Adrenal gland (tissue), 12 donors: ENCODE measurements around the gene NLGN3. TPM values are rescaled to one million over a fixed set of nuclear protein-coding genes. Genes with fewer than 3 reads are reported as not detected.

ENCODE experiments used
- DNase-seq, 7 donors: peaks; one replicate each; pipeline ENCODE4 v3.0.0-alpha.2; 2019 to 2020
- H3K27ac ChIP-seq, 5 donors: fragments of 200-600 bp; sonication (generic) in 4 of 5; 1 replicate in 3 of 5; 2 replicates in 2 of 5; pipeline versions ENCODE4 v1.5.1 to v1.8.0; 2016 to 2020; ENCODE audit warnings: mild to moderate bottlenecking in 1 of 5
- H3K27me3 ChIP-seq: fragments of 200-600 bp; 2 replicates; pipeline ENCODE4 v1.8.0; 2021
- H3K36me3 ChIP-seq, 2 donors: fragments of 200-600 bp; replicated peaks in 1 of 2; 1 replicate in 1 of 2; 2 replicates in 1 of 2; pipeline versions ENCODE4 v1.5.1 to v1.8.0; 2018 to 2022
- H3K4me1 ChIP-seq, 2 donors: fragments of 200-600 bp; replicated peaks in 1 of 2; 1 replicate in 1 of 2; 2 replicates in 1 of 2; pipeline versions ENCODE4 v1.5.1 to v1.8.0; 2018 to 2021
- H3K4me3 ChIP-seq, 4 donors: fragments of 200-600 bp; sonication (generic) in 3 of 4; one replicate each; pipeline ENCODE4 v1.5.1; 2016 to 2018
- H3K9me3 ChIP-seq, 3 donors: fragments of 200-600 bp; sonication (generic) in 1 of 3; replicated peaks in 1 of 3; 1 replicate in 2 of 3; 2 replicates in 1 of 3; pipeline versions ENCODE4 v1.5.1 to v1.8.0; 2016 to 2021
- POLR2A ChIP-seq, 2 donors: fragments of 450-650 bp; IDR thresholded peaks; one replicate each; pipeline ENCODE4 v1.6.1; 2017; ENCODE audit warnings: antibody characterized with exemption in 2 of 2, mild to moderate bottlenecking in 2 of 2, moderate library complexity in 1 of 2
- WGBS, 4 donors: extraction: QIAGEN DNeasy Blood & Tissue Kit in 2 of 4; methylation state at CpG; one replicate each; pipeline versions ENCODE4 v1.1.5 to v1.1.7; 2013 to 2017; 5-methylcytosine and 5-hydroxymethylcytosine counted together
- intact Hi-C, 2 donors: fragments of 100-400 bp; cut with DNase I; formaldehyde crosslinking; loops; one replicate each; pipeline versions ENCODE4 v1.14.1 to v1.15.0; 2022 to 2023
- polyA plus RNA-seq, 3 donors: library from polyadenylated mRNA; stranded (reverse); fragments of 200-250 nt in 2 of 3; fragments of 350-450 nt in 1 of 3; fragmentation: Illumina TruSeq in 1 of 3; extraction: RNeasy Lipid Tissue Mini Kit (QIAGEN cat#74804) in 1 of 3; gene quantifications; one replicate each; pipeline ENCODE4 v1.2.3, GENCODE V29; 2013 to 2014
- total RNA-seq, 9 donors: library from RNA; depleted of rRNA in 4 of 9; stranded (reverse); fragments of >200 nt in 4 of 9; fragments of 120-200 nt in 1 of 9; fragmentation: NEBNext Ultra II Directional in 1 of 9; extraction: Animal tissue kit (Norgen Biotek cat#: 25700) in 1 of 9; gene quantifications; one replicate each; pipeline versions ENCODE4 v1.1.0 to v1.2.4, GENCODE V29; 2013 to 2023
- TF ChIP-seq, protein P1 (sequence below), 6 experiments: fragments of 450-650 bp in 4 of 6; fragments of 200-600 bp in 2 of 6; sonication (generic) in 1 of 6; IDR thresholded peaks; 1 replicate in 5 of 6; 2 replicates in 1 of 6; pipeline versions ENCODE4 v1.5.1 to v1.8.0; 2016 to 2021; ENCODE audit warnings: antibody characterized with exemption in 6 of 6, mild to moderate bottlenecking in 2 of 6, moderate library complexity in 1 of 6
- donor health status: healthy with polysubstance abuse.
- donor health status: Bipolar disorder and iron deficiency.
- donor health status: DM: yes; HTN: yes; CAD: no.
- donor health status: DM: no; HTN: no; CAD: no.
- donor health status: DM: no; HTN: no; CAD: no.
- donor health status: DM: yes; HTN: yes; CAD: no.

Gene NLGN3
- total and polyA plus RNA-seq, 12 donors = 8.9 to 51.6 (median 17.2) TPM

DNA sequence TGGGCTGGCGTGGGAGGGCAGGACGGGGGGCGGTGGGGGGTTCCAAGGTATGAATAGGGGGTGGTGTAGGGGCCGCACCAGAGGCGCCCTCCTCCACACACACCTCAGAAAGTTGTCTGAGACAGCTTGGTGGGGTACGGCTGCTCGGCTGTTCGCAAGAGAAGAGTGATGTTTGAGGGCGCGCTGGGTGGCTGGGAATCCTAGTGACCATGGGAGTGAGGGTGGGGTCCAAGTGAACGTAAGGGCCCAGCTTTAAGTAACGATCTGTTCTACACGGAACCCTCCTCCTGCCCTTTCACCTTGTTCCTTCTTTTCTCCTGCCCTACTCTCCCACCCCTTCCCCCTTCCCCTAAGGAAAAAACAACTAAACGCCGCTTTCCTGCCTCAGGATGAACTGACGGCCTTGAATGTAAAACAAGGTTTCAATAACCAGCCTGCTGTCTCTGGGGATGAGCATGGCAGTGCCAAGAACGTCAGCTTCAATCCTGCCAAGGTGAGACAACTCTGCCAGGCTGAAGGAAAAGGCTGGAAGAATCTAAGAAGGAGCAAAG is 25.6 kb upstream of the NLGN3 start:
- H3K27ac ChIP-seq = peak overlapping the region; percentile 43 to 84 (median 69)
- no peaks in the 10 kb centered on the region for H3K9me3 ChIP-seq
- 1 to 28% (median 12%) methylated on average over 9 to 17 of the region's 17 CpGs for WGBS, 4 donors
- DNase-seq = peak in 3 of 7 donors; percentile 29 to 52 (median 34)
- peaks cover 6 to 9% of the 10 kb centered on the region in 2 donors for H3K4me1 ChIP-seq
- TF ChIP-seq, protein P1, sequence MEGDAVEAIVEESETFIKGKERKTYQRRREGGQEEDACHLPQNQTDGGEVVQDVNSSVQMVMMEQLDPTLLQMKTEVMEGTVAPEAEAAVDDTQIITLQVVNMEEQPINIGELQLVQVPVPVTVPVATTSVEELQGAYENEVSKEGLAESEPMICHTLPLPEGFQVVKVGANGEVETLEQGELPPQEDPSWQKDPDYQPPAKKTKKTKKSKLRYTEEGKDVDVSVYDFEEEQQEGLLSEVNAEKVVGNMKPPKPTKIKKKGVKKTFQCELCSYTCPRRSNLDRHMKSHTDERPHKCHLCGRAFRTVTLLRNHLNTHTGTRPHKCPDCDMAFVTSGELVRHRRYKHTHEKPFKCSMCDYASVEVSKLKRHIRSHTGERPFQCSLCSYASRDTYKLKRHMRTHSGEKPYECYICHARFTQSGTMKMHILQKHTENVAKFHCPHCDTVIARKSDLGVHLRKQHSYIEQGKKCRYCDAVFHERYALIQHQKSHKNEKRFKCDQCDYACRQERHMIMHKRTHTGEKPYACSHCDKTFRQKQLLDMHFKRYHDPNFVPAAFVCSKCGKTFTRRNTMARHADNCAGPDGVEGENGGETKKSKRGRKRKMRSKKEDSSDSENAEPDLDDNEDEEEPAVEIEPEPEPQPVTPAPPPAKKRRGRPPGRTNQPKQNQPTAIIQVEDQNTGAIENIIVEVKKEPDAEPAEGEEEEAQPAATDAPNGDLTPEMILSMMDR (IDR thresholded peaks at IDR 0.05) = no peak
- peak in 1 of 2 donors; percentile 31 for TF ChIP-seq POLR2A (IDR thresholded peaks at IDR 0.05)
- H3K27me3 ChIP-seq = no peaks in the 10 kb centered on the region
- intact Hi-C loops = no loop called here
- H3K4me3 ChIP-seq = peak overlapping the region in 2 of 4 donors; percentile 34 to 55
- H3K36me3 ChIP-seq = peaks cover 0 to 33% of the 10 kb centered on the region in 2 donors

DNA sequence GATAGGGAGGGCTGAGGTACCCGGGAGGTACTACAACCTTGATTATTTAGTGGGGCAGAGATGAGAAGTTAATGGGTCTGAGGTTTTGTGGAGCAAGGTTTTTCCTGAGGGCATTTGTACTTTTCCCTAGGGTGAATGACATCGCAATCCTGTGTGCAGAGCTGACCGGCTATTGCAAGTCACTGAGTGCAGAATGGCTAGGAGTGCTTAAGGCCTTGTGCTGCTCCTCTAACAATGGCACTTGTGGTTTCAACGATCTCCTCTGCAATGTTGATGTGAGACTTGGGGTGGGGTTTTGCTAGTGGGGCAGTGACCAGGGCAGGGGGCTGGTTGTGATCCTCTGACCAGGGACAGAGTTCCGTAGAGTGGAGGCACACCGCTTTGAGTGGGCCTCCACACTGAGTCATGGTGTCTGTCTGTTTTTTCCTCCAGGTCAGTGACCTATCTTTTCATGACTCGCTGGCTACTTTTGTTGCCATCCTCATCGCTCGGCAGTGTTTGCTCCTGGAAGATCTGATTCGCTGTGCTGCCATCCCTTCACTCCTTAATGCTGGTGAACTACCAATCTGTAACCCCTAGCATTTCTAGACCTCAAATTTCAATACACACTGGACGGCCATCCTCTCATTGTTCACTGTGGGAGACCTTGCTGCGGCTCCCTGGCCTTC is 16.3 kb upstream of the NLGN3 start:
- intact Hi-C loops = loop anchor here in 1 of 2 donors (5.0 kb wide), 1 partner anchor 61 kb away; the partner anchor contains the start of gene SNX12
- Histone ChIP-seq H3K27me3 (no peaks in the 10 kb centered on the region), H3K4me3 (no peak overlapping the region), H3K9me3 (no peaks in the 10 kb centered on the region), H3K4me1 (peaks cover 0 to 2% of the 10 kb centered on the region in 2 donors), H3K27ac (peak overlapping the region in 3 of 5 donors; percentile 48 to 85 (median 53)), H3K36me3 (peaks cover 0 to 79% of the 10 kb centered on the region in 2 donors)
- 48 to 68% (median 62%) methylated on average over 11 to 12 of the region's 12 CpGs for WGBS, 4 donors
- DNase-seq = peak in 5 of 7 donors; percentile 32 to 51 (median 45)
- TF ChIP-seq, protein P1 (IDR thresholded peaks at IDR 0.05) = no peak
- TF ChIP-seq POLR2A (IDR thresholded peaks at IDR 0.05) = peak in 1 of 2 donors; percentile 17

DNA sequence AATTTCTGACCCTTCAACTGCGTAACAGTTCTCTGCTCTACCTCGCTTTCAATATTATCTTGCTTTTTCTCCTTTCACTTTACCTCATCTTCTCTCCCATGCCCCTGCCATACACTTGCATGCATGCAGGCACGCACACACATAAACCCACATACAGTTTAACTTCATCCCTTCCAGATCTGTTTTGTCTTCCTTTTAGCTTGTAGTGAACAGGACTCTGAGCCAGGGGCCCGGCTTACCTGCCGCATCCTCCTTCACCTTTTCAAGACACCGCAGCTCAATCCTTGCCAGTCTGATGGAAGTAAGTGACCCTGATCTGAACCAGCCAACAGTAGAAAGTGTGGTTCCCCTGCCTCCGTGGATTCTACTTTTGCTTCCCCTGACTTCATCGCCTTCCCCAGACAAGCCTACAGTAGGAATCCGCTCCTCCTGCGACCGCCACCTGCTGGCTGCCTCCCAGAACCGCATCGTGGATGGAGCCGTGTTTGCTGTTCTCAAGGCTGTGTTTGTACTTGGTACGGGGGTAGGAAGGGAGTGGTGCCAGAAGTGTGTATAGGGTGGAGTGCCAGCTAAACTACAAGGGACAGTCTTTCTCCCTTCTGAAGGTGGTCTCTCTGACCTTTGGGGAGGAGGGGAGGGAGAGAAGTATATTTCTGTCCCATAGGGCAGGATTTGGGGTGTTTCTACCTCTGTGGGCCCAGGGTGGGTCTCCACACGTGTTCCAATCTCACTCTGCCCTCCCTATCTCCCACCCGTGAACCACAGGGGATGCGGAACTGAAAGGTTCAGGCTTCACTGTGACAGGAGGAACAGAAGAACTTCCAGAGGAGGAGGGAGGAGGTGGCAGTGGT is 15.5 kb upstream of the NLGN3 start:
- H3K4me1 ChIP-seq = peaks cover 0 to 2% of the 10 kb centered on the region in 2 donors
- peaks cover 0 to 75% of the 10 kb centered on the region in 2 donors for H3K36me3 ChIP-seq
- DNase-seq = peak; percentile 67 to 85 (median 76)
- no peaks in the 10 kb centered on the region for H3K9me3 ChIP-seq
- 19 to 31% (median 23%) methylated on average over 13 to 18 of the region's 18 CpGs for WGBS, 4 donors
- intact Hi-C loops = loop anchor here in 1 of 2 donors (5.0 kb wide), 1 partner anchor 62 kb away; the partner anchor contains the start of gene SNX12
- H3K27ac ChIP-seq = peak overlapping the region in 3 of 5 donors; percentile 48 to 85 (median 53)
- no peak overlapping the region for H3K4me3 ChIP-seq
- H3K27me3 ChIP-seq = no peaks in the 10 kb centered on the region
- TF ChIP-seq POLR2A (IDR thresholded peaks at IDR 0.05) = no peak
- TF ChIP-seq, protein P1 (IDR thresholded peaks at IDR 0.05) = peak; percentile 55 to 82 (median 70)

DNA sequence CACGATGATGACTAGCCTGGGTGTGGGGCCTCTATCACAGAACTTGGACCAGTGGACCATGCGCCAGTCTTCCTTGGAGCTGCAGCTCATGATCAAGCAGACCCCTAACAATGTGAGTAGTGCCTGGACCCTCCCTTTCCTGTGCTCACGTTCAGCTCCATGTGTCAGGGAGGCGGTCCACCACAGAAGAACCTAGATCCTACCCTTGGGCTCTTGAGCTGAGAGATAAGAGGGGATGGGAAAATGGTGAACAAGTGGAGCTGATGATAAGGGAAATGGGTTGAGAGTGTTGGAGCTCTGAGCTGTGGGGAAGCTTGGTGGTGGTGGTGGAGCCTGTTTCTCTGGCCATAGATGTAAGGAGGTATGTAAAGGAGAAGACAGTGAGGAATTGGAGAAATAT is 13.1 kb upstream of the NLGN3 start:
- TF ChIP-seq, protein P1 (IDR thresholded peaks at IDR 0.05) = no peak
- no peak for TF ChIP-seq POLR2A (IDR thresholded peaks at IDR 0.05)
- 85 to 100% (median 87%) methylated on average over 2 to 4 of the region's 4 CpGs for WGBS, 4 donors
- peaks cover 0 to 2% of the 10 kb centered on the region in 2 donors for H3K4me1 ChIP-seq
- no peaks in the 10 kb centered on the region for H3K9me3 ChIP-seq
- no peak for DNase-seq
- no peaks in the 10 kb centered on the region for H3K27me3 ChIP-seq
- no peak overlapping the region for H3K4me3 ChIP-seq
- intact Hi-C loops = no loop called here
- H3K27ac ChIP-seq = no peak overlapping the region
- peaks cover 0 to 77% of the 10 kb centered on the region in 2 donors for H3K36me3 ChIP-seq
